ENCODE data around the gene ARID3B.
A peak's percentile ranks its signal among the peaks of the same experiment; 100 is the strongest.

Gene ARID3B

DNA sequence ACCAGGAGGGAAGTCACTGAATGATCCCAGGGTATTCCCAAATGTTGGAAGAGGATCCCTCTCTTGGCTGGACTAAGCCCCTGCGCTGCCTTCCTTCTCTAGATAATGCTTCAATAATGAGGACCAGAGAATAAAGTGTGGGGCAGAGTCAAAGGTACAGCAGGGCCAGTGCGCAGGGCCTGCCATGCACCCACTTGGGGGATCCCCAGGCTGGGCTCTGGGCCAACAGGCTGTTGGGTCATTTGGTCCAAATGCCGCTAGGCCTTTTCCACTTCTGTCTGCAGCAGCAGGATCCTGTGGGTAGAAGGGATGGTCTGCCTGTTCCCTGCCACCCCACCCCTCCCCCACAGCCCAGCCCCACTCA is 68.9 kb downstream of the ARID3B start:
- no peak for DNase-seq

DNA sequence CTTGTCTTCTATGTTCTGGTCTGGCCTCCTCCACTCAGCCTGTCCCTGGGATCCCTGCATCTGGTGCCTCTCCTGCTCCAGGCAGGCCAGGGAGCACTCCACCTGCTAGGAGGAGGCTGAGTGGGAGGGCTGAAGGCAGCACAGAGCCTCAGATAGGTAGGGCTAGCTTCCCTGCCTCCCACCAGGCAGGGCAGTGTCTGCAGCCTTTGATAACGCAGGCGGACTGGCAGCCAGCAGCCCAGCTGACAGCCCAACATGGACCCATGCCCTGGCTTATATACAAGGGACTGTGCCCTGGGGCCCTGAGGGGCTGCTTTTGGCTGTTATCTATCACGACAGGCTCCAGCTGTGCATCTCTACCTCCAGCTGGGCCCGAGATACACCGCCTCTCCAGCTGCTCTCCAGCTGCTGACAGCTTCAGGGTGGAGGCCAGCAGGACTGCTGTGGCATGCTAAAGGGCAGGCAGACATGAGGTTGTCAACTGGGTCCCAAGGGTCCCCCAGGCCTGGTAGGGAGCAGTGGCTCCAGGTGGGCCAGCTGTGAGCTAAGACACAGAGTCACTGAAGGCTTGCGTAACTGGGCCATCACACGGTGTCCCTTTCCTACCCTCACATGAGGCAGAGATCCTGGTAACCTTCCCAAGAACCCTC is 69.4 kb downstream of the ARID3B start:
- DNase-seq: no peak

DNA sequence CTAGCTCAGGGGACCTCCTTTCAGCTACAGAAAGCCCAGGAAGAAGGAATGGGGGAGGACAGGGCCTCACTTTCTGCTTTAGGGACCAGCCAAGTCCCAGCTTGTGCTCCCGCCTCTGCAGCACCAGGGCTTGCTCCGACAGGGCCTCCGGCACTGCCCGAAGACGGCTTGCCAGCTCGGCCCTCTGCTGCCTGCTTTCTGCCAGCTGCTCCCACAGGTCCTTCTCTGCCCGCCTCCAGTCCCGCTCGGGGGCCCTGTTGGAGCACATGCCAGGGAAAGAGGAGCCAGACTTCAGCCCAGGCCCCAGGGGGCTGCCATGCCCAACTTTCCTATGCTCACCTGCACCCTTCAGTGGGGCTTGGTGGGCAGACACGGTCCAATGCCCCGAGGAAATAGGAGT is 70.3 kb downstream of the ARID3B start:
- no peak for DNase-seq

DNA sequence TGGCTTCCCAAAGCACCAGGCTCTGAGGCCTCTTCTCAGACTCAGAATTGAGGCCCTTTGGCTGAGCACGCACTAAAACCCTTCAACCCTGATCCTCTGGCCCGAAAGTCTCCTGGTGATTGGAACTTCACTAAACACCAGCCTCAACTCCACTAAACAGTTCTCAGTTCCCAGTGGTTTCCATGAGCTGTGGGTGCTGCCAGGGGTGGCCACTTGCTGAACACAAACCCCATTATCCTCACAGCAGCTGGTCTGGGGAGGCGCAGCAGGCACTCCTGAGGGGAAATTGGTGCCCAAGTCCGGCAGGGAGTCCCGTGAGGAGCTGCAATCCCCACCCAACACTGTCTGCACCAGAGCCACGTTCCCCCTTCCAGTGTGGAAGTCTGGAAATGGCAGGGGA is 70.8 kb downstream of the ARID3B start:
- DNase-seq: no peak

DNA sequence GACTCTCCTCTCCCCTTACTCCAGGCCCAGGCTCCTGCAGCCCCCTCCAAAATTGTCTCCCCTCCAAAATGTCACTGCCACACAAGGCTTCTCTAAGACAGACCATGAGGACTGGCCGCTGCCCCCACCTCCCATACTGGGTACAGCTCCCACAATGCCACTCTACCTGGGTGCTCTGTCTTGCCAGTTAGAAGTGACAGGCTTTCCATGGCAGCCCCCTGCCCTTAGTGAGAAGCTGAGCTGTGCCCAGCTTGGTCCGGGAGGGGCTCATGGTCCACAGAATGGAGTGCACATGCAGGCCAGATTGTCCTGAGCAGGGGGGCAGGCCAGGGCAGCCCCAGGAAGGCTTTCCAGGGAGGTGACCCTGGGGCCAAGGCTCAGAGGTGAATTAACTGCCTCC is 71.7 kb downstream of the ARID3B start:
- DNase-seq: no peak

DNA sequence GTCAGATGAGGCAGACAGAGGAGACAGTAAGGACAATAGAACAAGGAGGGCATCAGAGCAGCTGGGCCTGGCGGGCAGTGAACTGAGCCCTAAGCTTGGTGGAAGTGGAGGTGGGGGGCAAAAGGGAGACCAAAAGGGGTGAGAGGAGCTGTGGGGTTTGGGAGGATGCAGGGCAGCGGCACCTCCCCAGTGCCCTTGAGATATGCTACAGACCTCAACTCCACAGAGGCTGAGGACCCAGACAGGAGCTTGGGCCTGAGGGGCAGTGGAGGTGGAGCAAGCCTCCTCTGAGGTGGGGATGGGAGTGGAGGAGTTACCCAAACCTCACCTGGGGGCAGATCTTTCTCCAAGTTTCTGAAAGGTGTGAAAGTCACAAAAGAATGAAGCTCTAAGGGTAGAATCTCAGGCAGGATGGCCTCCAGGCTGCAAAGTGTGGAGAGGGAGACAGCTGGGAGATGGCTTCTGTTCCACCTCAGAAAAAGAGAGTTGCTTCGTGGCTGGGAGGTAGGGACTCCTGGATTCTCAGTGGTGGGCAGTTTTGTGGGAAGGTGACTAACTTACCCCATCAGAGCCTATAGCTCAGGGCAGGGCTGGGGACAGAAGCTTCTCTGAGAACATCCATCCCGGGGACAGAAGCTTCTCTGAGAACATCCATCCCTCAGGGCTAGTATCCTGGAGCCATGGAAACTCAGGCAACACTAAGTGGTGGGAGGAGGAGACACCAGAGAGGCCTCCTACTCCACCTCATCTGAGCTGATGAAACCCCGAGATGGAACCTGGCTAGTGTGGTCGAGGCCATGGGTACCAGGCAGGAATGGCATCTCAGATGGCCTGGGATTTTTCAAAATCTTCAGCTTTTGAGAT is 72.3 kb downstream of the ARID3B start:
- no peak for DNase-seq

DNA sequence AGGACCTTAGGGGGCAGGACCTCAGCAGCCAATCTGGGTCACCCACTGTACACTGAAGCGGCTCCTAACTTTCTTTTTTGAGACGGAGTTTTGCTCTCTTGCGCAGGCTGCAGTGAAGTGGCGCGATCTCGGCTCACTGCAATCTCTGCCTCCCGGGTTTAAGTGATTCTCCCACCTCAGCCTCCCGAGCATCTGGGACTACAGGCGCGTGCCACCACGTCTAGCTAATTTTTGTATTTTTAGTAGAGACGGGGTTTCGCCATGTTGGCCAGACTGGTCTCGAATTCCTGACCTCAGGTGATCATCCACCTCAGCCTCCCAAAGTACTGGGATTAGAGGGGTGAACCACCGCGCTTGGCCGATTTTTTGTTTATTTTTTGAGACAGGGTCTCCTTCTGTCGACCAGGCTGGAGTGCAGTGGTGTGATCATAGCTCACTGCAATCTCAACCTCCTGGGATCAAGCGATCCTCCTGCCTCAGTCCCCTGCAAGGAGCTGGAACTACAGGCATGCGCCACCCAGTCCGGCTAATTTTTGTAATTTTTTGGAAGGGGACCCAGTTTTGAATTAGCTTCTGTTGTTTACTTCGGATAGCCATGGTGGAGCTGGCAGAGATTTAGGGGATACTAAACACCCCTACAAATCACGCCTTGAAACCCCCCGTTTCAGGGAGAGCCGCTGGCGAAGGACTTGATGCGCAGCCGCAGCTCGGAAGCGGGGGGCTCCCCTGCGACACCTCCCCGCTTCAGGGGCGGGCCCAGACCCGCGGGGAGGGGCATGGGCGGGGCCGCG is 73.1 kb downstream of the ARID3B start:
- DNase-seq: no peak

DNA sequence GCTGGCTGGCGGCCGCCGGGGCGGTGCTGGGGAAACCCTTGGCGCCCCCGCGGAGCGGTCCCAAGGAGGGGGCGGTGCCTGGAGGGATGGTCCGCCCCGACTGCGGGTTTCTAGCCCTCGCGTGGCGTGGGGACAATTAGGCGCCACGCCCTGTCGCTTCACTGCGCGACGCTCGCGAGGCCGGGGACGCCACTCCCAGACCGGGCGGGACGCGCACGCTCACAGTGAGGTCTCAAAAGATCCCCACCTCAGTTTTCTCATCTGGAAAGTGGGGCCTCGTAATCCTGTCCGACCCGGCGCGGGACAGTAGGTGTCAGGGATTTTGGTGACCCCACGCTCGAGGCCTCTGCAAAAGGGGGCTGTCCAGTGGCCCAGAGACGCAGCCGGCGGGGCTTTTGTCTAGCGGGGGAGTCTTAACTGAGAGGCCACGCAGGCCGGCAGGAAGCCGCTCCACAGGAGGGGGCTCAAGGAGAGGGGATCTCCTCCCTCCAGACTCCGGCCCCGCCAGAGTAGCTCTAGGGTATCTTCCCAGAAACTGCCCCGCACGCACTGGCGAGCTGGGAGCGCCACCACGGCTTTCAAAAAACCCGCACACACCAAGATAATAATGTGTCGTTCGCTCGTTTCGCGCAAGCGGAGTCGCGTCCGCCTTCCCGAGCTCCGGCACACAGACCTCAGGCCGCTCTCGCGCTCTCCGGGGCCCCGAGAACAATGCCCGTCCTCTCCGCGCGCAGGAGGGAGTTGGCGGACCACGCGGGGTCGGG is 73.9 kb downstream of the ARID3B start:
- DNase-seq: peak; percentile 96

DNA sequence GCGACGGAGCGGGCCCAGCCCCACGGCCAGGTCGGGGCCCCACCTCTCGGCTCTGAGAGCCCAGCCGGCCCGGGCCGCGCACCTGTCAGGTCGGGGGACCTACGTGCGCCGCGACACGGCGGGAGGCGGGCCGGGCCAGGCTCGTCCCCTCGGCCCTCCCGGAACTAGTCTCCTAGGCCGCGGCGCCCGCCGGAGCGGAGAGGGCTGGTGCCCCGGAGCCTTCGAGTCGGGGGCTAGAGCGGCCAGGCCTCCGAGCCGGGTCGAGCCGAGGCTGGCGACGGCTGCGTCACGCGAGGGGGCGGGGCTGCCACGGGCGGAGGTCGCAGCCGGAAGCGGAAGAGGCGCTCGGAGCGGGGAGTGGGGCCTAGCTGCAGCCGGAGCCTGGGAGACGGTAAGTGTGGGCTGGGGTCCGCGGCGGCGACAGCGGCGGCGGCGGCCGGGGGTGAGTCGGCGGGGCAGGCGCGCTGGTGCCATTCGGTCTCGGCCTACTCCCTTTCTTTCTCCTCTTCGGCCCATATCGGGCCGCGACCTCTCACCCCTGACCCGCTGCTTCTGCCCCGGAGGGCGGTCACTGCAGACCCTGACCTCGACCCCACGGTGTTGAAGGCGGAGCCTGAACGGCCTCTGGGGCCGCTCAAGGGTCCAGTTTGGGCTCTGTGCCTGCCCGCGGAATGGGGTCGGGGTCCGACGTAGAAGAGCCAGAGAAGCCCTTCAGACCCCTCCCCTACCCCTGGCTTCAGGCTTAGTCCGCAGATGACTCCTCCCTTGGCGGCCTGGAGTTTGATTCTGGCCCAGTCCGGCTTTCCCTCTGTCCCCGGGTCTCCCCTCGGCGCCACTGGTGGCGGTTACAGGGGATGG is 74.7 kb downstream of the ARID3B start, which contains the start of gene CLK3:
TSS of gene CLK3 (plus strand) at position 329 of the 858 bp plus-strand sequence. CDS start 3,361 bp downstream, outside the sequence.
- peak; percentile 98 for DNase-seq

DNA sequence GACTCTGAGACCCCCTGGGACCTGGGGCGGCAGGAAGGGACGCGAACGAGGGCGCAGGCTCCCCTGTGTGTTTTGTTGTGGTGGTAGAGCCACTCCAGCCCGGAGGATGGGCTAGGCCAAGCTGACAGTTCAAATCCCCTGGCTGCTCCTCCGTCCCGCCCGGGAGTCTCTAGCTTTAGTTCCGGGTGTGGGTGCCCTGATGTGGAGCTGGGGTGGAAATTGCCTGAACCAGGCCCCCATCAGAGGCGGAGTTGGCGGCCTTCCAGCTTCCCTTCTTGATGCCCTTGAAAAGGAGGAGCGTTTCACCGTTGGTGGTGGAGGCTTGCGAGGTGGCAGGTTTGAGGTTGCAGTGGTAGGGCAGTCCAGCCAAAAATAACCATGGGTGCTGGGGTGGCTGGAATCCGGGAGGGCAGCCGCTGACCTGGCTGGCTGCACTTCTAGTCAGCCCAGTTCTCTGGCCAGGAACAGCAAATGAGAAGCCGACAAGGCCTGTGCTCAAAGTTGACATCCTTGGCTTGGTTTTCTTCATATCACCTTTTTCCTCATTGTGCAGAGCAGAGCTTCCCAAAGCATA is 75.4 kb downstream of the ARID3B start:
- peak; percentile 88 for DNase-seq

DNA sequence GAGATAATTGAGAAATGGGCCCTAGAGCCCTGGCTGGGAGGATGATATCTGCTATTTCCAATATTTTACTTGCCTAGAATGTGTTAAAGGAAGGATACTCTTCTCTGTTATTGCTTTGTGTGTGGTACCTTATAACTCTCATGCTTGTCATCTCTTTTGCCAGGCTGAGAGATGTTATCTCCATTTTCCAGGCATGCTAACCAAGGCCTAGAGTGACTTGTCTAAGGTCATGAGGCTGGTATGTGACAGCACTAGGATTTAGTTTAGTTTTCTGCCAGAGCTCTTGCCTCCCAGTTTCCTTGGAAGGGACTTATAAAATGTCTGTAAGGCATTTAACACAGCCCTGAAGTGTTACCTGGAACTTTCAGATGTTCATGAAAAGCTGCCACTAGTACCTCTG is 76.0 kb downstream of the ARID3B start:
- DNase-seq: no peak

DNA sequence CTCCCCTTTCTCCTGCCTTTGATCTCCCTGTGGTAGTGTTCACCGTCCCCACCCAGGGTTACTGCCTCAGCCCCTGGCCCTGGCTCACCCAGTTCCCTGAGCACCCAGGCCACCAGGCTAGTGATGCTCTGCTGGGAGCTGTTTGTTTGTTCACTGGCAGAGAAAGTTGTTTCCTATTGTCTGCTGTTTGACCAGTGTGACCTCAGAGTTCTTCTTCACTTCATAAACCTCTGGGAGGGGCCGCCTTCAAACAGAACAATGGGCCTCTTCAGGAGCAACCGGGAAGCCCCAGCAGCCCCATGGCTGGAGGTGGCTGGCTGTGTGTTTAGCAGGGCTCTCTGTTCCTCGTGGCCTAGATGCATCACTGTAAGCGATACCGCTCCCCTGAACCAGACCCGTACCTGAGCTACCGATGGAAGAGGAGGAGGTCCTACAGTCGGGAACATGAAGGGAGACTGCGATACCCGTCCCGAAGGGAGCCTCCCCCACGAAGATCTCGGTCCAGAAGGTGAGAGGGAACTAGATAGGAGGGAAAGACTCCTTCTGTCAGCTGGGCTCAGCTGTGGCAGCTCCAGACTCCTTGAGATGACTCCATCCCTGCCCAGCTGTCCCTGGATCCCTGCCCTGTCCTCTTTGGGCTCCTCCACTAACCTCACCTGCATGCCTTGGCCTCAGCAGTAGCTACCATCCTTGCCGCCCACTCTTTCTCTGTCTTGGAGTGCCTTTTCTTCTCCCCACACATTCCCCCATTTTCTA is 78.0 kb downstream of the ARID3B start:
- DNase-seq: no peak

DNA sequence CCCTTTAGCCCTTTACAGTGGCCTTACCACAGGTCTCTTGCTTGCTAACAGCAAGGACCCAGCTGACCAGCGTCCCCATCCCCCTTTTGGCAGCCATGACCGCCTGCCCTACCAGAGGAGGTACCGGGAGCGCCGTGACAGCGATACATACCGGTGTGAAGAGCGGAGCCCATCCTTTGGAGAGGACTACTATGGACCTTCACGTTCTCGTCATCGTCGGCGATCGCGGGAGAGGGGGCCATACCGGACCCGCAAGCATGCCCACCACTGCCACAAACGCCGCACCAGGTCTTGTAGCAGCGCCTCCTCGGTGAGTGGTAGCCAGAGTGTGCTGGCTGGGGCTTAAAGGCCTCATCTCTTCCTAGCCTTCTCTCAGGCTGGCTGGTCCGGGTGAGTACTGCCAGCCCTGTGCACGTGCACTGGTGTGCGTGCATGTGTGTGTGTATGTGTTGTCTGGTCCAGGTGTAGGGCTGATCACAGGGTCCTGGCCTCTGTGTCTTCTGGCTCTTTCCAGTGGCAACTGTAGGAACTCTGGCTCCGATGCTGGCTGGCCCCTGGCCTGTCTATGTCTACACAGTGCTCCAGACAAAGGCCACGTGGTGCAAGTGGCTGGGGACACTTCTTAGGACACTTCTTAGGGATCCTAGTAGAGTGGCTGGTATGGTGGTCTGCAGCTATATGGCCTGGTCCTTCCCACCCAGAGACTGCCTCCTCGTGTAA is 79.1 kb downstream of the ARID3B start:
- DNase-seq: no peak

DNA sequence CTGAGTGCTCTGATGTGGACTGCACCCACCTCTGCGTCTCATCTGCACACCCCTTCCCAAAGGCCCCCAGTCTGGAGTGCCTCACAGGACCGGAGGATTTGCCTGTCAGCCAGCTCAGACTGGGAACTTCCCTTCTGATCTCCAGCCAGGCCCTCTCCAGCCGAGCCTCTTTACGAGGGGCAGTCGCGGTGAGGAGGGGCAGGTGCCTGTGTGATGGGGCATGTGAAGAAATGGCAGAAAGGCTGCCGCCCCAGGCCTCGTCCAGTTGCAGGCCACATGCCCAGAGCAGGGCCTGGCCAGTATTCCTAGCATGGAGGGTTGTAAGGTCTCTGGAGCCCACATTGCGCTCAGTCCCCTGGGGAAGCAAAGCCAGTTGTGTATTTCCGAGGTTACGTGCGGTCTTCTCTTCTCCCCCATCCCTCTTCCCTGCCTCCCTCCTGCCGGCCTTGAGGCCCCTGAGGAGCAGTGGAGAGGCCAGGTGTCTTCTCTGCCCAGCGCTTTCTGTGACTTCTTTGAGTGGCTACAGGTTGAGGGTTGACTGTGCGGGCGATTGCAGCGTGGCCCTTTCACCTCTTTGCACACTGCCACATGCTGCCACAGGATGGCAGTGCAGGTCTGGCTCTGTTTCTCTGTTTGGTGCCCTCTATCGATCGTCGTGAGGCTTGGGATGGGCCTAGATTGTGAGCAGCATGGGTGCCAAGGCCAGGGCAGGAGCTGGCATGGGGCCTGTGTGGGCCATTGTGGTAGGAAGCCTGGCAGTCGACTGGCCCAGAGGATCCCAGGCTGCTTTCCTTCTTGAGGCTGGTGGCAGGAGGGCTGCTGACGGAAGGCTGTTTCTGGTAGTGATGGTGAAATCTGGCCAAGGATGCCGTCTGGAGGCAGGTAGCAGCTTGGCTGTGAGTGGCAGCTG is 79.9 kb downstream of the ARID3B start:
- DNase-seq: peak; percentile 90

DNA sequence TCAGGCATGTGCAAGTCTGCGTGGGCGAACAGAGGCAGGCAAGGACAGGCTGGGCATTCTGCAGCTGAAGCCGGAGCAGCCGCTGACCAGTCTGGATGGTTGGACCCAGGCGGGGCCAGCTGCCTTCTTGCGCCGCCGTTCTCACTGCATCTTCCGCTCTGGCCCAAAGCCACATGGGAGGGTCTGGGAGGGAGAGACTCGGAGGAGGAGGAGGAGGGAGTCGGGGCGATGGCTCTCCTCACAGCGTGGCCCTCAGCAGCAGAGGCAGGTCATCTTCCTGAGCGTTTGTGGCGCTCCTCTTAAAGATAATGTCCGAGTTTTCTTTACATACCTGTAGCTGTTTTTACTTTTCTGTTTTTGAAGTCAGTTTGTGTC is 80.5 kb downstream of the ARID3B start:
- no peak for DNase-seq

DNA sequence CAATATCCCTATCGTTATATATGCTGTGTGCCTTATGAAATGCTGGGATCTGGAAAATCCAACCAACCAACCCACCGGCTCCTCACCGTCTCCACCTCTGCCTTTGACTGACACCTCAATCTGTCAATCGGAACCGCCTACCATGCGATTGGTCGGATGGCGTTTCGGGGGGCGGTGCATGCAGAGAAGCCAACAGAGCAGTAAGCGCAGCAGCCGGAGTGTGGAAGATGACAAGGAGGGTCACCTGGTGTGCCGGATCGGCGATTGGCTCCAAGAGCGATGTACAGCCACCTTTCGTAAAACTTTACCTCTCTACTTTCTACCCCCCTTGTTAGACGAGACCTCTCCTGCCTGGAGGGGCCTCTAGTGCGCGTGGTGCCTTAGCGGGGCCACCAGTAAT is 80.9 kb downstream of the ARID3B start:
- no peak for DNase-seq

DNA sequence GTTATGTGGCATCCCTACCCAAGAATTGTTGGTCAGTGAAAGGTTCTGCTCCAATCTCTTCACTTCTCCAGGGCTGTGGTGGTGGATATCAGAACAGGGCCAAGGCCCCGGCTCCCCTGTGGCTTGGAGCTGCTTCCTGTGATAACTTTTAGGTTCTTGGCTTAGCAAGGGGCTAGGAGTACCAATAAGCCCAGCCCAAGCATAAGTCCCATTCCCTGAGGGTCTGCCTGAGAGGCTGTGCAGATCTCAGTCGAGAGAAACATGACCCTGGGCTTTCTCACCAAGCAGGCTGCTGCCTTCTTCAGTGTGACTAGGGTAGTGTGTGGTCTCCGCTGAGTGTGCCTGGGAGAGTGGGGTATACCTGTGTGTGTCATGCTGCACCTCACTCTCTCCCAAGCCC is 81.7 kb downstream of the ARID3B start:
- DNase-seq: no peak

DNA sequence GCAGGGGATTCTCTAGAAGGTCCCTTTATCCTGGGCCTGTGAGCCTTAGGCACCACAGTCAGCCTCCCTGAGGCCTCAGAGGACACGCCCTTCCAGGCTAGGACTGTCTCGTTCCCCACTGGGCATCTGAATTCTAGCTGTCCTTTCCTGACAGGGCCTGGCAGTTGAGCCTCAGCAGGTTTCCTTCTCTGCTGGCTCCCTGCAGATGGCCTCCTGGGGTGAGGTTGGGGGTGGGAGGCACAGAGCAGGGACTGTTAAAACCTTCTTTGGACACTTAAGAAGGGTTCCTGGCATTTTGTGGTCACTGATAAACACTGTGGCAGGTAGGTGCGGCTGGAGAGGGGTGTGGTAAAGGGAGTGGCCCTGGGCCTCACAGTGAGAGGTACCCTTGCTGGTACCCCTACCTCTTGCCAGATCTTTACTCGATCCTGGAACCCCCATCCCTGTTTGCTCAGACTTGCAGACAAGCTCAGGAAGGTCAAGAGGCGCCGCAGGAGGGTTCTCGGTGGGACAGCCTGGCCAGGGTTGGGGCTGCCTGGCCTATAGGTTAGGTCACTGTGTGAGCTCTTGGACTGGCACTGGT is 83.1 kb downstream of the ARID3B start:
- DNase-seq: no peak

DNA sequence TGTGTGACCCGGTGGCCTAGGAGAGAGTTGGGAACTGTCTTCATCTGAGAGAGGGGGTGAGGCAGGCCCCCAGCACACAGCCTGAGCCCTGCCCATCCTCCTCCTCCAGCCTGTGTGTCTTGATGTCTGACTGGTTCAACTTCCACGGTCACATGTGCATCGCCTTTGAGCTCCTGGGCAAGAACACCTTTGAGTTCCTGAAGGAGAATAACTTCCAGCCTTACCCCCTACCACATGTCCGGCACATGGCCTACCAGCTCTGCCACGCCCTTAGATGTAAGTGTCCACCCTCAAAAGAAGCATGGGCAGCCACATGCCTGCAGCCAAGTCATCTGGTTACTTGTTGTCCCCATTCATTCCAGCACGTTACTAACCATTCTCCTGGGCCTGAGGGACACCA is 84.7 kb downstream of the ARID3B start:
- no peak for DNase-seq
